Measurements from ENCODE around the gene SRBD1. TPM values are rescaled to one million over a fixed set of nuclear protein-coding genes. Genes with fewer than 3 reads are reported as not detected.

Gene SRBD1
- total and polyA plus RNA-seq, 2 experiments from 2014 or later, result 27.4 to 46.3 TPM

- Mint-ChIP-seq H3K27me3 (ENCODE audit: insufficient read depth, low read depth, poor library complexity) (no peaks in the 10 kb centered on the region), H3K4me1 (peaks cover 27% of the 10 kb centered on the region), H3K27ac (peak overlapping the region; percentile 84), H3K36me3 (ENCODE audit: low read depth) (peaks cover 7% of the 10 kb centered on the region; the same call in 2 of the 3 replicates), H3K9me3 (no peaks in the 10 kb centered on the region), H3K4me3 (no peak overlapping the region)
- ATAC-seq (peak; percentile 79), DNase-seq (ENCODE audit: low spot score) (peak; percentile 50)
- no peak overlapping the region for H3K4me3 ChIP-seq
- no peaks in the 10 kb centered on the region for H3F3A ChIP-seq (replicated peaks; ENCODE audit: low read depth)
- no peak overlapping the region for H3K4me2 ChIP-seq
- H4K20me1 ChIP-seq (replicated peaks; ENCODE audit: insufficient read depth), result no peaks in the 10 kb centered on the region
- H3K36me3 ChIP-seq (ENCODE audit: insufficient read depth), result no peaks in the 10 kb centered on the region
- no peaks in the 10 kb centered on the region for H3K79me2 ChIP-seq (replicated peaks; ENCODE audit: insufficient read depth)
- TF ChIP-seq CREB1 (CRISPR knock-in tag; IDR thresholded peaks at IDR 0.05; ENCODE audit: low read depth), result no peak
- TF ChIP-seq ZNF114 (CRISPR knock-in tag; IDR thresholded peaks at IDR 0.05), result no peak
- no peak for TF ChIP-seq POLR2AphosphoS5 (IDR thresholded peaks at IDR 0.05; ENCODE audit: low read depth)
- no peak for TF ChIP-seq CTCF (conservative IDR thresholded peaks at IDR 0.05; ENCODE audit: low read depth in 2 of 2)
- TF ChIP-seq REST (IDR thresholded peaks at IDR 0.05; ENCODE audit: unreplicated experiment), result no peak
- no peak for TF ChIP-seq ZNF462 (CRISPR knock-in tag; IDR thresholded peaks at IDR 0.05)
- TF ChIP-seq NANOG (IDR thresholded peaks at IDR 0.05; ENCODE audit: borderline replicate concordance), result no peak
- TF ChIP-seq STAT1 (IDR thresholded peaks at IDR 0.05; ENCODE audit: unreplicated experiment), result no peak
- no peak for TF ChIP-seq EZH2phosphoT487 (IDR thresholded peaks at IDR 0.05; ENCODE audit: unreplicated experiment)
- no peak for TF ChIP-seq JUNB (IDR thresholded peaks at IDR 0.05; ENCODE audit: unreplicated experiment)
- no peak for TF ChIP-seq ZNF331 (CRISPR knock-in tag; IDR thresholded peaks at IDR 0.05; ENCODE audit: low read depth)
- TF ChIP-seq, protein P1, sequence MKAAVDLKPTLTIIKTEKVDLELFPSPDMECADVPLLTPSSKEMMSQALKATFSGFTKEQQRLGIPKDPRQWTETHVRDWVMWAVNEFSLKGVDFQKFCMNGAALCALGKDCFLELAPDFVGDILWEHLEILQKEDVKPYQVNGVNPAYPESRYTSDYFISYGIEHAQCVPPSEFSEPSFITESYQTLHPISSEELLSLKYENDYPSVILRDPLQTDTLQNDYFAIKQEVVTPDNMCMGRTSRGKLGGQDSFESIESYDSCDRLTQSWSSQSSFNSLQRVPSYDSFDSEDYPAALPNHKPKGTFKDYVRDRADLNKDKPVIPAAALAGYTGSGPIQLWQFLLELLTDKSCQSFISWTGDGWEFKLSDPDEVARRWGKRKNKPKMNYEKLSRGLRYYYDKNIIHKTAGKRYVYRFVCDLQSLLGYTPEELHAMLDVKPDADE (IDR thresholded peaks at IDR 0.05), result no peak
- no peak for TF ChIP-seq EZH2 (IDR thresholded peaks at IDR 0.05; ENCODE audit: low read depth, unreplicated experiment)
- H3K4me1 ChIP-seq (ENCODE audit: insufficient read depth), result peaks cover 9% of the 10 kb centered on the region
- no peaks in the 10 kb centered on the region for H3K9me2 ChIP-seq (ENCODE audit: insufficient read depth)
- H2AFZ ChIP-seq, result no peak overlapping the region
- no peaks in the 10 kb centered on the region for H3K27me3 ChIP-seq (ENCODE audit: insufficient read depth)
- no peak overlapping the region for H3K27ac ChIP-seq (ENCODE audit: low read depth)
Observed at GRCh38 chr2:45458909-45459563, 152.0 kb downstream of the SRBD1 start.
